ENCODE measurements around the gene MPP4.

DNA sequence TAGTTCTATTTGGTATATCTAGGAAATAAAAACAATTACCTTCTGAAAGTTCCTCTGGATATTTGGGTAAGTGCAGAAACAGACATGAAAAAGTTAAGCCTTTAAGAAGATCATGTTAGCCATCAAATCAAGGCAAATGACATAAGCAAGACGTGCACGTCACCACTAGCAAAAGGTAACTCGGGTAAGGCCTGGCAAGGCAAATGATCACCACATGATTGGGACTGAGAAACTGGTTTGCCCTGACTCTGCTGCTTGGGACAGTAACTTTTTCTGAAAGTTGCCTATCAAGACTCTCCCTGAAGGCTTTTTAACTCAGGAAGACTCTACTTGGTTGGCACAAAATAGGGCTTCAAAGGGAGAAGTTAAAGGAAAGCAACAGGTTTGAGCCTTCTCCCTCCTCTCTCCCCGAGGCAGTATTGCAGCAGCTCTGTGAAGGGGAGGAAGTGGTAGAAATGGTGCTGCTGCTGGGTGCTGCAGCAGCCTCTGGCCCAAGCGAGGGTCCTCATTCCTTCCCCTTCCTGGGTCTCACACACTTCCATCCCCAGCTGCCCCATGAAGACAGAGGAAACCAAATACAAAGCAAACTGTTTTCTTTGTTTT is 38.0 kb downstream of the MPP4 start:
- TF ChIP-seq, protein P1, sequence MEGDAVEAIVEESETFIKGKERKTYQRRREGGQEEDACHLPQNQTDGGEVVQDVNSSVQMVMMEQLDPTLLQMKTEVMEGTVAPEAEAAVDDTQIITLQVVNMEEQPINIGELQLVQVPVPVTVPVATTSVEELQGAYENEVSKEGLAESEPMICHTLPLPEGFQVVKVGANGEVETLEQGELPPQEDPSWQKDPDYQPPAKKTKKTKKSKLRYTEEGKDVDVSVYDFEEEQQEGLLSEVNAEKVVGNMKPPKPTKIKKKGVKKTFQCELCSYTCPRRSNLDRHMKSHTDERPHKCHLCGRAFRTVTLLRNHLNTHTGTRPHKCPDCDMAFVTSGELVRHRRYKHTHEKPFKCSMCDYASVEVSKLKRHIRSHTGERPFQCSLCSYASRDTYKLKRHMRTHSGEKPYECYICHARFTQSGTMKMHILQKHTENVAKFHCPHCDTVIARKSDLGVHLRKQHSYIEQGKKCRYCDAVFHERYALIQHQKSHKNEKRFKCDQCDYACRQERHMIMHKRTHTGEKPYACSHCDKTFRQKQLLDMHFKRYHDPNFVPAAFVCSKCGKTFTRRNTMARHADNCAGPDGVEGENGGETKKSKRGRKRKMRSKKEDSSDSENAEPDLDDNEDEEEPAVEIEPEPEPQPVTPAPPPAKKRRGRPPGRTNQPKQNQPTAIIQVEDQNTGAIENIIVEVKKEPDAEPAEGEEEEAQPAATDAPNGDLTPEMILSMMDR (conservative IDR thresholded peaks at IDR 0.05): no peak
- TF ChIP-seq EZH2 (IDR thresholded peaks at IDR 0.05; ENCODE audit: low read depth): no peak

All from PC-9 (cell line).